HG03378 (cell line): ENCODE measurements around the gene TNS3.
A peak's percentile ranks its signal among the peaks of the same experiment; 100 is the strongest.

Source experiments
- ATAC-seq: cut with Tn5 transposase; IDR thresholded peaks from one replicate; pipeline ENCODE4 v1.9.1; 2021; ENCODE audit warnings: mild to moderate bottlenecking, moderate library complexity; ENCODE audit not compliant: unreplicated experiment

TNS3 gene

DNA sequence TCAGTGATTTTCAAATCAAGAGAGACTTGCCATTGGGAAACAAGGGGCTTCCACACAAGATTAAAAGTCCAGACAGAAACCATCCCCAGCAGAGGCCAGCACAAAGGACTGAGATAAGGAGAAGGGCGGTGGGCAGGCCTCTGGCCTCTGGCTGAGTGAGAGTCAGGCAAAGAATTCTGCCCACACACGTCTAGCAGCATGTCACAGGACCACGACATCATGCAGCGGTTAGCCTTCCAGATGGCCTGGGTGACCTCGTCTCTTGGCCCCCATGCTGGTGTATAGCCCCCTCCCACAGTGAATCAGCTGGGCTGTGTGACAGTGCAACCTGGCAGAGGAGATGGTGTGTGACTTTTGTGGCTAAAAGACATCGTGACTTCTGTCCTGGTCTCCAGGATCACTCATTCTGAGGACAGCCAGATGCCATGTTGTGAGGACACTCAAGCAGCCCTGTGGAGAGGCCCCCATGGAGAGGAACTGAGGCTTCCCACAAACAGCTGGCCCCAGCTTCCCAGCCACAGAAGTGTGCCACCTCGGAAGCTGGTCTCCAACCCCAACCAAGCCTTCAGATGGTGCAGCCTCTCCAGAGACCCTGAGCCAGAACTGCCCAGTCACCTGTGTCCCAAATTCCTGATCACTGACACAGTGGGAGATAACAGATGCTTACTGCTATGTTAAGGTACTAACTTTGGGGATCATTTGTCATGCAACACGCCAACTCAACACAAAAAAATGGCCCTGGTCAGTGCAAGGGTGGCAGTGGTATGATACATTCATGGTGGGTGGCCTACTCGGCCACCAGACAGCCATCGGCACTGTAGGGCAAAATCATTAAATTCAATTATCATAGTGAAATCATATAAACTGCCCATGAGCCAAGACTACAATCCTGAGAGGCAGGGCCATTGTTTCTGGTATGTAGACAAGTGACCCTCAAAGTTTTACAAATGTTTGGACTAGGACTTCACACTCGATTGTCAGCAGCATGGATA, 73.2 kb downstream of the TNS3 start:
- ATAC-seq, result no peak

- ATAC-seq, result no peak
Measured at GRCh38 chr7:47507522-47507921, 74.4 kb downstream of the TNS3 start.

GRCh38 chr7:47506382-47507339, 75.2 kb downstream of the TNS3 start:
- ATAC-seq, result no peak

- no peak for ATAC-seq
Measured at GRCh38 chr7:47505312-47506007, 76.5 kb downstream of the TNS3 start.

GRCh38 chr7:47504551-47505311, 77.2 kb downstream of the TNS3 start:
- no peak for ATAC-seq

GRCh38 chr7:47503281-47503680, 78.6 kb downstream of the TNS3 start:
- ATAC-seq, result no peak

DNA sequence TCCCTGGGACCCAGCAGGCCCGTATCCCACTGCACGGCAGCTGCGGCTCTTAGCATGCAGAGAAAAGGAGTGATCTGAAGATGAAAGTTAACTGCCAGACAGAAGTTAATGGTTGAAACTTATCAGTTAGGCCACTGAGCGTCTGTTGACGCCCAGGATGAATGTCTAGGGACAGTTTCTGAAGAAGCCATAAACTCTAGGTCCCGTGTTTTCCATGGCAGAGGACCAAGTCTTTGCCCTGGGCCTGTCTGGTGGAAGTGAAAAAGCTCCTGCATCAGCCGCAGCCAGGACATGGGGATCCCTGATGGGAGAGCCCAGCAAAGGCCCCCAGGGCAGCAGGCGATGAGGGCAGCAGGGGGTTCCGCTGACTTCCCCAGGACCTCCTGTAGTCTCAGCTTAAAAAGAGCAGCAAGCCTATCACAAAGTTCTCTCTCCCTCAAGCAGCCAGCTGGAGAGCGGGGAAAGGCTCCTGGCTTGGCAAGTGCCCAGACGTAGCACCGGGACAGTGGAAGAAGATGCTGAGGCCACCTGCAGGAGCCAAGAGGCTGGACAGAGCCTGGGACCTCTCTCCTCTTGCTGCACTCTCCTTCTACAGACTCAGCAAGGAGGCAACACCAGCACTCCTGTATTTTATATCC, 79.6 kb downstream of the TNS3 start:
- ATAC-seq, result no peak

- no peak for ATAC-seq
Measured at GRCh38 chr7:47501406-47501805, 80.5 kb downstream of the TNS3 start.

GRCh38 chr7:47500103-47500563, 81.8 kb downstream of the TNS3 start:
- ATAC-seq, result no peak

DNA sequence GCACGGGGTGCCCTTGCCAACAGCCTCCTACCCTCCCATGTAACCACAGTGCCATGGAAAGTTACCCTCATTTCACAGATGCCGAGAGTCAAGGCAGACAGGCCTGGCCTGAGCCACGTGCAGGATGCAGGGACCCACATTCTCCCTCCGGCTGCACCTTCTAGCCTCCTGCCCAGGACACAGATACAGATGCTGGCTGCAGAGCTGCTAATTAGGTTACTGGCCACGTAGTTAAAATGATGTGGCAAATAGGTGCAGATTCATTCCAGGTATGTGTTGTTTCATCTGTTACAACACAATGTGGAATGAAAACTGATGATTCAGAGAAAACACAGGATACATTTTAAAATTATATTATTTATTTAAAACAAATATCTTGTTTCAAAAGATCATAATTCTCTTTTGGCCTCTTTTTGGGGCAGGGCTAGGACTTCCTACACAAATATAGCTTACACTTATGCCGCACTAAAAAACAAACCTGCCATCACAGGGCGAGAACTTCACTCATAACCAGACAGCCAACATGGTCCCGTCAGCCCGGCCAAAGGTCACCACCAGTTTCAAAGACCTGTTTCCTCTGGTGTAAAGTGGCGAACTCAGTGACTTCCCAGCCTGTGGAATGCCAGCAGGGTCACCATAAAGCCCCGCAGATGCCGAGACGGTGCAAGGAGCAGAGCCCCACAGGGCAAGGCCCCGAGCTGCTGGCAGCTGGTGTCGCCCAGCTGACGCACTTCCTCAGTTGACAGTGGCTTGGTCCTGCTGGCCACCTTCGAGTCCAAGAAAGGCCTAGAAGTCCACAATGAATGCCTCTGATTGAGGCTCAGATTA, 83.5 kb downstream of the TNS3 start:
- no peak for ATAC-seq

DNA sequence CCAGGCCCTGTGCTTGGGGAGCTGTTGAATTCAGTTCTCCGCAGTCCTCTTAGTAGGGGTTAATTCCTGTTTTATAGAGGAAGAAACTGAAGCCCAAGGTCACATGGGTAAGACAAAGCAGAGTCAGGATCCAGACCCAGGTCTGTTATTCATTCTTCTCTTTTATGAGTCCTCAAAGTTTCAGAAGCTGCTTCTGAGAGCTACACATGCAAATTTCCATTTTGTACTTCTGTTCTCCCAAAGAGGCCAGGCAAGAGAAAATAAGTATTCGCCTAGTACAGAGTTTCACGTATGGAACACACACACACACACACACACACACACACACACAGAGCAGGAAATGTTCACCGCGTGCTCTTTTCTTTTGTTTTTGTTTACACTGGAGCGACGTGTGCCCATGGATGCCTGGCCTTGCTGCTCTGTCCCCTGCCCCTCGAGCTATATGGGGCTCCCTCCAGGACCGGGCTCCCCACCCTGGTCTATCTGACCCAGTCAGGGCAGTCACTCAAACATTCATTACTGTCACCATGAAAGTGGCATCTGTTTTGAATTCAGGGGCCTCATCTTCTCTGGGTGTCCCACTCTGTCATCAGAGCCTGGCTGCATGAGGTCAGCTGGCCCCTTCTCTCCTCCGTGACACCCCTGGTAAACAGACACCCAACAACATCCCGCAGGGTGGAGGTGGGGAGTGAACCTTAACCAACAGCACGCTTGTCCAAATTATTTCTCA, 84.4 kb downstream of the TNS3 start:
- peak; percentile 94 for ATAC-seq

DNA sequence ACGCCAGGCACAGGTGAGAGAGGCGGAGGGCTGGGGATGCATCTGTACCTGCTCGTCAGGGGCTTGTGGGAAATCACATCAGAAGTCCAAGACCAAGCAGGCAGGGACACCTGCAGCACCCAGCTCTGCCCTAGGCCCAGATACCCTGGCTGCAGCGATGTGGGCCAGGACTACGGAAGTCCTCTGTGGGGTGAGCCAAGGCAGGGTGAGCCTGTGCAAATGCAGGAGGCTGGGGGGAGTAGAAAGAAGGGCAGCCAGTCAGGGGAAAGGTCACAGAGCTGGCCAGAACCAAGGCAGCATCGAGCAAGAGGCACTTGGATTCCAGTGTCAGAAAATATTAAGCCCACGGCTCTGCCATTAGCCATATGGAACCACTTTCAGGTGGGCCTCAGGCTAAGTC, 85.2 kb downstream of the TNS3 start:
- ATAC-seq, result no peak

DNA sequence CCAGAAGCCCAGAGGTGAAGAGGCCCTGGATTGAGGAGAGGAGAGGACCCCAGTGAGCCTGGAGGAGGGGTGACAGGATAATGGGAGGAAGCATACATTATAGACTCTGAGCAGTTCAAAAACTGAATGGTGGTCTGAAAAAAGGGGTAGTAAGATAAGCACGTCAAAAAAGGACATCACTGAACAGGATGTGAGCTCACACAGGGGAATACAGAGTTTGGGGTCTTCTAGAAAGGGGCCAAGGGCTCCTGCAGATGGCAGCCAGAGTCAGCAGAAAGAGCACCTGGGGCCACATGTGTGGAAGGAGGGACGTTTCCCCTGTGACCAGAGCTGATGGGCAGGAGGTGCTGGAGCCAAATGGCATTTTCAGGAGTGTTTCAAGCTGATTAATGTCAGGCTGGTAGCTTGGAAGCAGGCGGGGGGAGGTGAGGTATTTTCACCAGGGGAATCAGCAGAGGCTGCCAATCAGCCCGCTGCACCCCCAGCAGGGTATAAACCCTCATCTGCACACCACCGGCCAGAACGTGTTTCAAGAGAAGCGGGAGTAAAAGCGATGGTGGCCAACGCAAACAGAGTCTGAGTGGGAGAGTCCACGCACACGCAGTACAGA, 85.8 kb downstream of the TNS3 start:
- no peak for ATAC-seq

DNA sequence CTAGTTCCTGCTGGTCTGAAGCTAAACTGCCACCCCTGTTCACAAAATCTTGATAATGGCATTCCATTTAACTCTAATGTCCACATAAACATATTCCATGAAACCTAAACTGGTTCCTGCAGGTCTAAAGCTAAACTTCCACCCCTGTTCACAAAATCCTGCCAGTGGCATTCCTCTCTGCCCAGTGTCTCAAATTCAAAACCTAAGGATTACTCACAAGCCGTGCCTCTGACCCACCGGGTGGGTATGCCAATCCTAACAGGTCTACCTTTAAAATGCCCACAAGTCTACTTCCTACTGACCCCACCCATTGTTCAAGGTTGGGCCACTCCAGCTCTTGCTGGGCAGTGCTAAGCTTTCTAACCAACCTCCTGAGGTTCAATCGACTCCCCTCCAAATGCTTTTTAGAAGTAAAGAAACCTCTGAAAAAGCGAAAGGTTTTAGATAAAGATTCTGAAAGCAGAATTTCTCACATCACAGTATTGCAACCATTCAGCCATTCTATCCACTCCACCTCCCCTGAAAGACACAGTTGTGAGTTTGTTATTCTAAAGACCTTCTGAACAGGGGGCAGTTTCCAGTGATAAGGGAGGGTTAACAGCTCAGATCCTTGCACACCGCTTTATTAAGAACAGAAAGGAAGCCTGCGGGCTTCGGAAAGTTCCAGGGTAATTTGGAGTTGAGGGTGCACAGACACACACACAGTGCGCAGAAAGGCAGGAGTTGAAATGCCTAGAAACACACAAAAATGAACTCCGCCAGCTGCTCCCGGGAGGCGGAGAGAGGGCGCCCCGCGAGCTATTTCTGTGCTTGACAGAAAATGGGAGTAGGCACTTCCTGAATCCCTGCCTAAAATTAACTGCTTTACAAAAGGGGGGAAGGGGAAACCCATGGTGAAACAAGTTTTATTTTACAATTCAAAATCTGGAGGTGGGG, 87.7 kb downstream of the TNS3 start:
- no peak for ATAC-seq

DNA sequence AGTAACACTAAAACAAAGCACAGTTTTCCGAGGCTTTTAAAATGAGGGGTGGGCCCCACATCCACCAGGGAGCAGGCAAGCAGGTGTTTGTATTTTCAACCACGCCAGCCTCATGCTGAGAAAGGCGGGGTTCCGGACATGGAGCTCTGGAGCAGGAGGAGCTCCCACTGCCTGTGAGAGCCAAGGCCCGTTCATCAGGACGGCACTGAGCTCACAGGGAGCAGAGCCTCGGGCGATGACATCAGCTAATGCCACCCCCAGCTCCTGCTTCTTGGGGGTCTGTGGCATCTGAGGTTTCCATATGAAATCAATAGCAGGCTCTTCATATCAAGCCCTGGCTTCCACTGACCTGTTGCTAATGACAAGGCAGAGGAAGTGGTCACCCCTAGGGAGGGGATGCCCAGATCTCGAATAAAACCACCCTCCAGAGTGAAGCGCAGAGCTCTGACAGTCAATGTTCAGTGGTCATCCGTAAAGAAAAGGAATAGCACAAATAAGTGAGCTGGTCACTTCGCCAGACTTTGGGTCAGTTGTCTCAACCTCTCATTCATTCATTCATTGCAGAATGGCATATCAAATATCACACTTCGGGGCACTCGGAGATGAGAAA, 89.1 kb downstream of the TNS3 start:
- no peak for ATAC-seq
